Inferior parietal cortex (tissue), 1 donor: ENCODE results near the gene NDUFC2.
A peak's percentile ranks its signal among the peaks of the same experiment; 100 is the strongest.
"Not testable (repeated sequence)": the region's sequence is repeated elsewhere in the genome, so short reads cannot be mapped to it uniquely, and the experiment has no call there.

Experiments used
- DNase-seq: peaks from one replicate; pipeline ENCODE4 v3.0.0-alpha.2; 2016; ENCODE audit errors: extremely low spot score

NDUFC2 gene

DNA sequence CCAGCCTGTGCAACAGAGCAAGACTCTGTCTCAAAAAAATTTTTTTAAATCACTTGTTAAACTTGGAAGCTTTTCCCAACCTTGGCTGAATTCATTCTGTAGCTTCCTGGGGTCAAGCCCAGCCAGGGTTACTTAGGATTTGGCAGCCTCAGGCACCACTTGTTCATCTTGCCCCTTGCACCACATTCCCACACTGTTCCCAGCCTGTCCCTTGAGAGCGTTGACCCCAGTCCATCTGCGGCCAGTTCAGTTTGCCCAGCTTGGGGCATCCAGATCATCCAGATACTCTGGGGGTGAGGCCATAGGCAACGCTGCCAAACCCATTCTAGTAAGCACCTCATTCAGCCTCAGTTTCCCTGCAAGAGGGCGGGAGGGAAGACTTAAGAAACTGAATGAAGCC lies 24.7 kb downstream of the NDUFC2 start:
- no peak for DNase-seq

DNA sequence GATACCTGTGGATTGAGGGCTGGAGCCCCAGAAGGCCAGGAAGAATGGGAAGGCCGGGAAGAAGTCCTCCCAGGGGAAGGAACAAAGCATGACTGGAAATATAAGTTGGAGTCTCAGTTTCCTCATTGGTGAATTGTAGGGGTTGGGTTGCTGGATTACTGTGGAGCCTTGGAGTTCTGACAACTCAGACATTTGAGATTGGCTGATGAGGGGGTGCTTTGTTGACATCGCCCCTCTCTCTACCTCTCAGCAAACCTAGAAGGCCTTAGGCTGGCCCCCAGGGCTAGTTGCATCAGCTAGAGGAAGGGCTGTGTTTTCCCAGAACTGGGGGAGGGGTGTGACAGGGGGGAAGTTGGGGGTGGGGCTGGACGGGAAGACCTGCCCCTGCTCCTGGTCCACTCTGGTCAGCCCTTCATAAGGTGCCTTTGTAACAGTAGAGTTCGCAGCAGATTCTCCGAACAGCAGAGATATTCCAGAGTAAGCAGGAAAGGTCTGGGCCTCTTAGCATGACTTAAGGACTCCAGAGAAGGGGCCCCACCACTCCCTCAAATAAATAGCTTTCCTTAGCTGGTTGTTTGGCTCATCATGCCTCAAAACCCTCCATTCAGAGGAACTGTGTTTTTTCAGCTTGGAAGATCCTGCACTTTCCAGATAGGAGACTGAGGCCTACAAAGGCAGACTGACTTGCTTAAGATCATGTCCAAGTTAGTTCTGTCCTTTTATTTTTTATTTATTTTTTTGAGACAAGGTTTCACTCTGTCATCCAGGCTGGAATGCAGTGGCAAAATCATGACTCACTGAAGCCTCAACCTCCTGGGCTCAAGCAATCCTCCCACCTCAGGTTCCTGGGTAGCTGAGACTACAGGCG lies 28.5 kb downstream of the NDUFC2 start:
- no peak for DNase-seq

DNA sequence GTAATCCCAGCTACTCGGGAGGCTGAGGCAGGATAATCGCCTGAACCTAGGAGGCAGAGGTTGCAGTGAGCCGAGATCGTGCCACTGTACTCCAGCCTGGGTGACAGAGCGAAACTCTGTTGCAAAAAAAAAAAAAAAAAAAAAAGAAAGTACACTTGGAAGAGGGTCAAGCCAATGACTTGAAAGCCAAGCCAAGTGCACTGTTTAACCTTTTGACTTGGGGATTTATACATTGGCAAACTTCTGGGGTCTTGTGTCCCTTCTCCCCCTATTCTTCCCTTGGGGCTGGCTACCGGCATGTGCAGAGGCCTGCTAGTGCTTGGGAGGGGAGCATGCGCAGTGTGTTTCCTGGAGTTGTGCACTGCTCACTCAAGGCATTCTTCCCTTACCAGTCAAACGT lies 30.3 kb downstream of the NDUFC2 start:
- DNase-seq, result no peak

DNA sequence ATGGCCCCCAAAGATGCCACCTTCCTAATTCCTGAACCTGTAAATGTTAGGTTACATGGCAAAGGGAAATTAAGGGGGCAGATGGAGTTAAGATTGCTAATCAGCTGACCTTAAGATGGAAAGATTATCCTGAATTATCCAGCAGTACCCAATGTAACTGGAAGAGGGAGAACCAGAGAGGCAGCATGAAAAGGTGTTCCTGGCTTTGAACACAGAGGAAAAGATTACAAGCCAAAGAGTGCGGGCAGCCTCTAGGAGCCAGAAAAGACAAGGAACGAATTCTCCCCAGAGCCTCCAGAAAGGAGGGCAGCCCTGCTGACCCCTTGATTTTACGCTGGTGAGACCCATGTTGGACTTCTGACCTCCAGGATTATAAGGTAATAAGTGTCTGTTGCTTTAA lies 31.1 kb downstream of the NDUFC2 start:
- DNase-seq, result no peak

DNA sequence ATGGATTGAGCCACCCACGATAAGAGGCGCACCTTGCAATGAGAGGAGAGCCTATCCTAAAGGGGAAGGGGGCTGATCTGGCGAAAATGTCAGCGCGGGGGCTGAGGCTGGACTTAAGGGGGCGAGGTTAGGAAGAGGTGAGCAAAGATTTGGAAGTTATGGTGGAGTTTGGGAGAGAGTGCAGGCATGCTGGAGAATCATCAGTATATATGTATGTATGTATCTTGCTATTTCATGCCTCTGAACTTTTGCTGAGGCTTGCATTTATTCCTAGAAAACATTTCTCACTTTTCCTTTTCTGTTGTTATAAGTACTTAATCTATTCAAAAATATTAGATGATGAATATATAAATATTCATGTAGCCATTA lies 33.2 kb downstream of the NDUFC2 start:
- DNase-seq, result no peak

DNA sequence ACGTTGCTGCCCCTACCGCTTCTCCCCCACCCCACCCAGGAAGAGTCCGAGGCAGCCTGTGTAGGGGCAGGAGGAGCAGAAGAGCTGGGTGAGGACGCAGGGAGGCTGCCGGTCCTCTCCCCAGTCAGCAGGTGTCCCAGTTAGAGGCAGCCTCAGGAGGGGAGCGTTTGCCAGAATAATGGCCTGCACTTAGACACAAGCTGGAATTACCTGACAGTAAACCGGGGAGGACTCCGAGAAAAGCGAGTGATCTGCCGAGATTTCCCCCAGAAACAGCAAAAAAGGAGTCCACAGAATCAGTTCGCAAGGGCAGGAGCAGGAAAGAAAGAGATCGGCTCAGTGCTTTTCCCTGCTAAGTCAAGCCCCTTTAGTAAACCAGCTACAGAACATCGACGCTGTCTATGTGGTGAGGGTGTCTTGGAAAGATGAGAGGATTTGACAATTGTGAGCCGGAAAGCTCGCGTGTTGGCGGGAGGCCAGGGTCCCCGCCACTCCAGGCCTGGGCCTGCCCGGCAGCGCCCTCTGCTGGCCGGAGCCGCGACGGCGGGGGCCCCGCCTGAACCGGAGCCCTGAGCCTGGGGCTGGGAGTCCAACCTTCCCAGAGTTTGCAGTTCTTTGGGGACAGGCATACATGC lies 33.7 kb downstream of the NDUFC2 start:
- DNase-seq, result peak; percentile 86

DNA sequence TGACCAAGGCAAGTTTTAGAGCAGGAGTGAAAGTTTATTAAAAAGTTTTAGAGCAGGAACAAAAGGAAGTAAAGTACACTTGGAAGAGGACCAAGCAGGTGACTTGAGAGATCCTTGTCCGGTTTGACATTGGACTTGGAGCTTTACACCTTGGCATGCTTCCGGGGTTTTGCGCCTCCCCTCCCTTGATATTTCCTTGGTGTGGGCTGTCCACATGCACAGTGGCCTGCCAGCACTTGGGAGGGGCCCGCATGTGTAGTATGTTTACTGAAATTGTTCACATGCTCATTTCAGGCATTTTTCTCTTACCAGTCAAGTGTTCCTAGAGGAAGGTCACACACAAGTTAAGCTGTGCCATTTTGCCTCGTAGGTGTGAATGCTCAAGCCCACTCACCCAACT lies 35.0 kb downstream of the NDUFC2 start:
- DNase-seq, result no peak

DNA sequence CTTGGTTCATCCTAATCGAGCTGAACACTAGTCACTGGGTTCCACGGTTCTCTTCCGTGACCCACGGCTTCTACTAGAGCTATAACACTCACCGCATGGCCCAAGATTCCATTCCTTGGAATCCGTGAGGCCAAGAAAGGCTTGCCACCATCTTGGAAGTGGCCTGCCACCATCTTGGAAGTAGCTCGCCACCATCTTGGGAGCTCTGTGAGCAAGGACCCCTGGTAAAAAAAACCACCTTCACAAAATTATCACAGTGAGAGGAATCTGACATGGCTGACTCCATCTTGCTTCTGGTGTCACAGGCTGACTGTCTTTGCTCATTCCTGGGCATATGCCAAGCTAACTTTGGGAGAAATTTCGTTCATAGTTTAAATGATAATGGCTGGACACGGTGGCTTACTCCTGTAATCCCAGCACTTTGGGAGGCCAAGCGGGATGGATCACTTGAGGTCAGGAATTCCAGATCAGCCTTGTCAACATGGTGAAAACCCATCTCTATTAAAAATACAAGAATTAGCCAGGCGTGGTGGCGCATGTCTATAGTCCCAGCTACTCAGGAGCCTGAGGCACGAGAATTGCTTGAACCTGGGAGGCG lies 37.7 kb downstream of the NDUFC2 start:
- no peak for DNase-seq

DNA sequence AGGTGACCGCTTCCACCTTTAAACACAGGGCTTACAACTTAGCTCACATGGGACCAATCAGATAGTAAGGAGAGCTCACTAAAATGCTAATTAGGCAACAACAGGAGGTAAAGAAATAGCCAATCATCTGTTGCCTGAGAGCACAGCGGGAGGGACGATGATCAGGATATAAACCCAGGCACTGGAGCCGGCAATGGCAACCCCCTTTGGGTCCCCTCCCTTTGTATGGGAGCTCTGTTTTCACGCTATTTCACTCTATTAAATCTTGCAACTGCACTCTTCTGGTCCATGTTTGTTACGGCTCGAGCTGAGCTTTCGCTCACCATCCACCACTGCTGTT lies 38.3 kb downstream of the NDUFC2 start:
- not testable (repeated sequence) for DNase-seq

DNA sequence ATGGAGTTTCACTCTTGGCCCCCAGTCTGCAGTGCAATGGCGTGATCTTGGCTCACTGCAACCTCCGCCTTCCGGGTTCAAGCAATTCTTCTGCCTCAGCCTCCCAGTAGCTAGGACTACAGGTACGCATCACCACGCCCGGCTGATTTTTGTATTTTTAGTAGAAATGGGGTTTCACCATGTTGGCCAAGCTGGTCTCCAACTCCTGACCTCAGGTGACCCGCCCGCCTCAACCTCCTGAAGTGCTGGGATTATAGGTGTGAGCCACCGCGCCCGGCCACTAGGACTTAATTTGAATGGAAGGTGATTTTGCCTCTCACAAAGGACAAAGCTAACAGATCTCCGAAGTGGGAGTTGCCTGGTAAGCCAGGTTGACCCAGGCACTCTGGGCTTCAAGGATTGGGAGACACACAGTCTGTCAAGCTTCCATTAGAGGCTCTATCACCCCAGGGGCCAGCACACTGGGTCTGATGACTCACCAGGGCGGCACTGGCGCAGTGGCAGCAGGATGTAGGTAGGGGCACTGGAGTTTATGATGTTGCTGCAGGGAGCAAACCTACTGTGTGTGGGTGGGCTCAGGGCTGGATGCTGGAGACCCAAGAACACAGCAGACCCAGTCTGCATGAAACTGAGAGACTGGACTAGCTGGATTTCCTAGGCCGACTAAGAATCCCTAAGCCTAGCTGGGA lies 38.8 kb downstream of the NDUFC2 start:
- no peak for DNase-seq

DNA sequence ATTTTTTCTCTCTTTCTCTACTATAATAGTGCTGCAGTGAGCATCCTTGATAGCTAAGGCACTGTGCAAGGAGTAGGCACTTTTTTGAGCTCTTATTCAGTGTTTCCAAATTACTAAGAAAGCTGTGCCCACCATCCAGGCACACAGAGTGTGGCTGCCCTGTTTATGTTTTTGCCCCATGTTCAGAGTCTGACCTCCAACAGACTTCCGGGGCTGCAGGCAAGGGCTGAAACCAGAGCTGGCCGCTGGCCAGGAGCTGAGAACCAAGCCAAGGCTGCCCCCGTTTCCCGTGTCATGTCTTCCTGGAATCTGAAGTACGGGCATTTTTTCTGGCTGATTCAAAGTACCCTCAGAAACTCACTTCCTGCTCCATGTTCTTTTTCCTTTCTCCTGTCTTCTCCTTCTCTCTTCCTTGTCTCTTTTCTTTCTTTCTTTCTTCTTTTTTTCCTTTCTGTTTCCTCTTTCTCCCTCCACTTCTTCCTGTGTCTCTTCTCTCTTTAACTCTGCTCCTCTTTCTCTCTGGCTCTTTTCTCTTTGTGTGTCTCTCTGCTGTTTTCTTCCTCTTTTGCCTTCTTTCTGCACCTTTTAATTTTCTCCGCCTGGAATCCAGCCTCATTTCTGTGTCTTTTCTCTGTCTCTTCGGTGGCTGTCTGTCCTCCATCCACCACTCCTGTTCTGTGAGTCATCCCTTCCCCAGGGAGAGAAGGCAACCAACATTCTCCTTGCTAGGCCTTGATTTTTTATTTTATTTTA lies 39.6 kb downstream of the NDUFC2 start:
- DNase-seq, result peak; percentile 36

DNA sequence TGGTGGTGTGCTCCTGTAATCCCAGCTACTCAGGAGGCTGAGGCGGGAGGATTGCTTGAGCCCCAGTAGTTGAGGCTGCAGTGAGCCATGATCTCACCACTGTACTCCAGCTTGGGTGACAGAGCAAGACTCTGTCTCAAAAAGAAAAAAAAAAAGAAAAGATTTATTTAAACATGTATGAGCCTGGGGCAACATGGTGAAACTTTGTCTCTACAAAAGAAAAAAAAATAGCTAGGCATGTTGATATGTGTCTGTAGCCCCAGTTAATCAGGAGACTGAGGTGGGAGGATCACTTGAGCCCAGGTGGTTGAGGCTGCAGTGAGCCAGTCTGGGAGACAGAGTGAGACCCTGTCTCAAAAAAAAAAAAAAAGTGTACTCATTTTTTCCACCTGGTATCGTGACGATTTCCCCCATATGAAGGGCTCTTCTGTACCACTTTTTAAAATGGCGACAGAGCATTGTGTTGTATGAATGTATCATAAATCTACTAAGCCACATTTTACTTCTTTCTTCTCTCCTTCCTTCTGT lies 40.2 kb downstream of the NDUFC2 start:
- DNase-seq, result no peak

DNA sequence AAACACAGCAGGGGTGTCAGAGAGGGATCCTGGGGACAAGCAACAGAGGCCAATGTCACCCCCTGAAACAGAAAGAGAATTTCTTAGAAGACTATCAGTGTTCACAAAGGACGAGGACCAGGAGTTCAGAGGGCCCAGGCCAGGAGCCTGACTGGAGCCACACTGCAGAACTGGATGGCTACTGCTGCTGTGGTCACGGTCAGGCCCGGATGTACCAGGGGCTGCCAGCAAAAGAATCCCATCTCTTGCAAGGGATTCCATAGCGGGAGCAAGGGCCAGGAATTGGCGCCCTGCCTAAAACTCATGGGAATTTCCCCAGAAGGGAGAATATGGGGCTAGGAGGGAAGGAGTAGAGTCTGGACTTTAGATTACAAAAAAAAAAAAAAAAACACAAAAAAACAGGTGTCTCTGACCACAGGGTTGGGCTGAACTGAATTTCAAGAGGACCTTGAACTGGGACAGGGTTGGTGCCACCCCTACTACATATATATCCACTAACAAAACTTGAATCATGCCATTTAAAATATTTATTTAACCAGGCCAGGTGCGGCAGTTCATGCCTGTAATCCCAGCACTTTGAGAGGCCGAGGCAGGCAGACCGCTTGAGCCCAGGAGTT lies 40.9 kb downstream of the NDUFC2 start:
- no peak for DNase-seq

DNA sequence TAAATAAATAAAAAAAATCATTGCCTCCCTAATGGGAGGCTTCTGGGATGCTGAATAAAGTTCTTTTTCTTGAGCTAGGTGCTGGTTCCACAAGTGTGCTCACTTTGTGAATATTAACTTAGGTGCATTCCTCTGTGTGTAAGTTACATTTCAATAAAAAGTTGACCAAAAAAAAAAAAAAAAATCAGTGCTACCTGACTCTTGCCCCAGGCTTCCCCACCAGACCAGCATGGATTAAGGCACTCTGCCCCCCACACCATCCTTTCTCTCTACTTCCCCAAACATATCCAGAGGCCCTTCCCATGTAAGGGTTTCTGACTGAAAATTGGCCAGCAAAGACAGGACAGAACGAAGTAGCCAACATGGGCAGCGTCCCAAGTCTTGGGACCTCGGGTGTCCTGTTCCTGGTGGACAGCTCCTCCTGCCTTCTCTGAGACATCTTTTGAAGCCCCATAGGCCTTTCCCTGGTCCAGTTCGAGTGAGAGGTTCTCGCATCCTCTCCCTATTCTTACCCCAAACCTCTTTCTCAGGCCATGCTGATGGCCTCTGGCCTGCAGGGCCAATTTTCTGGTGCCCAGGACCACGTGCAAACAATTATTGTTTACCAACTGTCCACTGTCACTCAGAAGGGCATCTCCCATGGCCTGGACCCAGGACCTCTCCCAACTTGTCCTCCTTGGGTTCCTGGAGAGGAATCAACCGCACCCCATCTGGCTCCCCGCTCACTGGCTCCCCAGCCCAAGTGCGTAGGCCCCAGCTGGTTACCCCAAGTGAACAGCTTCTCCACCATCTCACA lies 41.6 kb downstream of the NDUFC2 start:
- DNase-seq, result no peak

DNA sequence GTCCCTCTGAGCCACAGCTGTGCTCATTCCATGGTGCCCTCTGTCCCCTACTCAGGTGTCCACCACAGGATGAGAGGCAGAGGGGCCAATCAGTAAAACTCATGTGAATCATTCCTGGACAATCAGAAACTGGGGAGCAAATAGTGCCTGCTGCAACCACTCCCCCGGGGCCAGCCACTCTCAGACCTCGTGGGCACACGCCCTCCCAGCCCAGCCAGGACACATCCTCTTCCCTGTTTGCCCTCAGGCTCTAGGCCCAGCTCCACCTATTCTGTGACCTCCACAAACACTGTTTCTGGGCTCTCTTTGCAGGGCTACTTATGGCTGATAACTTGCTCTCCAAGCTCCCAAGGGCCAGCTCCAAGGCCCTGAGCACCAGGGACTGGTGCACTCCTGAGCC lies 42.6 kb downstream of the NDUFC2 start:
- no peak for DNase-seq

DNA sequence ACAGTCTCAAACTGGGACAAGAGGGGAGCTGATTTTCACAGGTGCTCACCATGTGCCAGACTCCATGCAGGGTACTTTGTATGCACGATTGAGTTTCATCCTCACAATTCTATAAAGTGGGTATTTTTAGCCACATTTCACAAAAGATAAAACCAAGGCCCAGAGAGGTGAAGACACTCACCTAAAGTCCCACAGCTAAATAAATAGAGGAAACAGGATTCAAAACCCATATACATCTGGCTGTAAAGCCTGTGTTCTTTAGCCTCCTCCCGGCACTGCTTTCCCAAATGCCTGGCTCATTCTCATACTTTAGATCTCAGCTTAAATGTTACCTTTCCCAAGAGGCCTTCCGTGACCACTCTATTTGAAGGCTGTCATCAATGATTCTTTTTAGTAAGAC lies 43.3 kb downstream of the NDUFC2 start:
- no peak for DNase-seq

DNA sequence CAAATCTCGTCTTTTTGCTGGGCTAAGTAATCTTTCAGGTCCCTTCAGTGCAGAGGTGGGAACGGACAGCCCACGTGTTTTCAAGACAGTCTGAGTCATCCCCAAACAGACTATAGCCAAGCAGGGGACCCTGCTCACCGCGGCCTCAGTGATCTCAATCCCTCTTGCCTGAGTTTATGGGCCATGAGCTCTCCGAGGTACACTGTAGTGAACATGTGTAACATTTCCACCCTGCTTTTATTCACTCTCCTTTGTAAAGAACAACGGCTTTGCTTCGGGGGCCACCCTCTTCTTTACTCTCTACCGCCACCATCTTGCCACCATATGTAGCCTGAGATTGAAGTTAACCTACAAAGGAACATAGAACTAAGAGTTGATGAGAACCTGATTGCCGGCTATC lies 45.0 kb downstream of the NDUFC2 start:
- DNase-seq, result no peak

DNA sequence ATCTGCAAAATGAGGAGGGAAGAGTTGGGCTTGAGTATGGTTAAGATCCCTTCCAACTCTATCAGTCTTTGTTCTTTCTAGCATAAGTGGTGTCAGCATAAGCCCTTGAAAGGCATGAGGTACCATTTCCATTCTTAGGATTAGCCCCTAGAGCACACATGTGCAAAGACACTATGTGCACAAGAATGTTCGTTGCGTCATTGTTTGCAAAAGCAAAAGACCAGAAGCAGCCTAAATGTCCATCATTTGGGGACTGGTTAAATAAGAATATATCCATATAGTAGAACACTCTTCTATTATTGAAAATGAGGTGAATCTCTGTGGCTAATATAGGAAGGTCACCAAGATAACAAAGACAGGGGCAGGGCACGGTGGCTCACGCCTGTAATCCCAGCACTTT lies 46.6 kb downstream of the NDUFC2 start:
- DNase-seq, result no peak

DNA sequence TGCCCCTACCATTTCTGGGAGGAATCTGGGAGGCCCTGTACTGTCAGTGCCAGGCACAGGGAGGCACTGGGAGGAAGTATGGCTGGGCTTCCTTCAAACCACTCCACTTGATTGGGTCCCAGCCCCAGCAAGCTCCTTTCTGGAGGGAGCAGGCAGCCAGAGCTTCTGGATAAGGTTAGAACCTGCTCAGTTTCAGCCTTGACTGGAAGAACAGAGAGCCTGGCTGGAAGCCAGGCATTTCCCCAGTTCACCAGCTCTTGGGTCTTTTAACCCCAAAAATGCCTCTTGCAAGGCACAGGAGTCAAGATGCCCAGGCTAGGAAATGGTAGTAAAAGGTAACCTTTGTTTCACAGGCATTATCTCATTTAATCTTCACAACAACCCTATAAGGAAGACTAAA lies 47.6 kb downstream of the NDUFC2 start:
- no peak for DNase-seq

DNA sequence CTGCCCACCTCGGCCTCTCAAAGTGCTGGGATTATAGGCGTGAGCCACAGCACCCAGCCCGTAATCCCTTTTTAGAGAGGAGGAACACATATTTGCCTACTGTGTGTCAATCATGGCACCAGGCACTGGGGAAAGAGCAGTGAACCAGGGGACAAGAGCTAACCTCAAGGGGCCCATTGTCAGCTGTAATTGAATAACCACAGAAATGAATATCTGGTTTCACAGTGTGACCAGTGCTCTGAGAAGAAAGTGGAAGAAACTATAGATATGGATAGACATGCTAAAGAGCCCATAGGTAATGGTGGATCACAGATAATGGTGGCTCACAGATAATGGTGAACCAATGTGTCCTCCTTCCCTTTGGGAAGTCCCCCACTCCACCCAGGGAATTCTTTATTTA lies 48.0 kb downstream of the NDUFC2 start:
- no peak for DNase-seq
